ENCODE data around the gene OR2F2.

The OR2F2 gene, protein sequence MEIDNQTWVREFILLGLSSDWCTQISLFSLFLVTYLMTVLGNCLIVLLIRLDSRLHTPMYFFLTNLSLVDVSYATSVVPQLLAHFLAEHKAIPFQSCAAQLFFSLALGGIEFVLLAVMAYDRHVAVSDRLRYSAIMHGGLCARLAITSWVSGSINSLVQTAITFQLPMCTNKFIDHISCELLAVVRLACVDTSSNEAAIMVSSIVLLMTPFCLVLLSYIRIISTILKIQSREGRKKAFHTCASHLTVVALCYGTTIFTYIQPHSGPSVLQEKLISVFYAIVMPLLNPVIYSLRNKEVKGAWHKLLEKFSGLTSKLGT

DNA sequence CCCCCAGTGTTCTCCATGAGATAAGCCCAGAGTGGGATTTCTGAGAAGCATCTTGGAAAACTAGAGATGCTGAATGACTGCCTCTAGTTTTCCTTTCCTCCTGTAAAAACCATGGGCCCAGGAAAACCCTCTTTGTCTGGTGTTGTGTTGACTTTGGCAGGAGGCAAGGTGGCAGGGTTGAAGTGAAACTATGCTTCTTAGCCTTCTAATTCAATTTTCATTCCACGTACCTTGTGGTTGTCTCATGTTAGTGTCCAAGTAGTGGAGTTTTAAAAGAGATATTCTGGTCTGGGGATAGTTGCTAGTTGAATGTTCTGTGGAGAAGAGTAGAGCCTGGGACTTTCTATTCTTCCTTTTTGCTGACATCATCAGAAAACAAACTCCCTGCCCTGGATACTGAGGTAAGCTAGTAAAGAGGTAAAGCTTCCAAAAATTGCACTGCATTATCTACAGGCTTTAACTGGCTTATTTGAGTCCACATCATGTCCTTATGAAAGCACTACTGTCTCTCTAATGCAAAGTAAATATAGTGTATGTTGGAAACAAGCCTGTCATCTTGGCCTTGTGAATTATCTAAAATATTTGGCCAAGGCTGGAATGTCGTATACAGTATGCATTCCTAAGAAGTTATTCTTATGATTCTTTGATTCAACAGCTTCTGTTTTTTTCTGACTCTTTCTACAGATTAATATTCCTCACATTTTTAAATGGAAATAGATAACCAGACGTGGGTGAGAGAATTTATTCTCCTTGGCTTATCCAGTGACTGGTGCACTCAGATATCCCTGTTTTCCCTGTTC, at the start of gene OR2F2:
Gene OR2F2, plus strand, starts transcription at position 708 of the 800 bp plus-strand sequence. Its CDS starts 0 bp downstream, at position 708.
- DNase-seq = no peak

DNA sequence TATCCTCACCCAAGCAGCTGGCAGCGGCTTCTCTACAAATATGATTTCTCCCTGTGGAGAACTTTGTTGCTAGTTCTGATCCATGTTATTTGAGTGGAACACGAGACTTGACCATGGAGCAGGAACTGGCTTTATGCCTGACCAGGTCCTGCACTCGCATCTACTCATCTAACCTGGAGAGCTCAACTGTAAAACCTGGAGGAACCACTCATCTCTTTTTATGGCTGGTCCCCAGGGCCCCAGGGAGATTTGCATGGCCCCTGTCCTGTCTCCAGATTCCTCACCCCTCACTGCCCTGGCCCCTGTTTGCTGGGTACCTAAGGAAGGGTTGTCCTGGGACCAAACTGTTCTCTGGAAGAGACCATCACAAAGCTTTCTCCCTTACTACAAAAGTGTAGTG, 49.1 kb upstream of the OR2F2 start:
- no peak for DNase-seq

DNA sequence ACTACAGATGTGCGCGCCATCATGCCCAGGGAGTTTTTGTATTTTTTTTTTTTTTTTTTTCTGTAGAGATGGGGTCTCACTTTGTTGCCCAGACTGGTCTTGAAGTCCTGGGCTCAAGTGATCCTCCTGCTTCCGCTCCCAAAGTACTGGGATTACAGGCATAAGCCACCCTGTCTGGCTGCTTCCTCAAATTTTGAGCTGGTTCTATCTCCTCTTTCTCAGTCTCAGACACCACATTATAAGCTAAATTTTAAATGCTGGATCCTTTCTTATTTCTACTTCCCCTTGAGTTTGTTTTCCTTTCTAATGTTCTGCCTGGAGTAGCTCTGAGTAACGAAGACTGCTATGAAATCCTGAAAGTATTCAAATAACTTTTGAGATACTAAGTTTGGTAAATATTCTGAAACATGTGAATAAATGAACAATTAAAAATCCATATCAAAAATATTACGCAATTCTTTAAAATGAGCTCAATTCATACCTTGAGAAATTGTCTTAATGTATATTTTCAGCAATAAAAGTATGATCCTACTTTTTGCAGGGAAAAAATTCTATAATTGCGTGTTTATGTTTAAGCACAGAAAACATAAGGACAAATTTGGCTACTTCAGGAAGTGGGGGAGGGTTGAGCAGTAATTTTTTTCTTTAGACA, 48.1 kb upstream of the OR2F2 start:
- no peak for DNase-seq

DNA sequence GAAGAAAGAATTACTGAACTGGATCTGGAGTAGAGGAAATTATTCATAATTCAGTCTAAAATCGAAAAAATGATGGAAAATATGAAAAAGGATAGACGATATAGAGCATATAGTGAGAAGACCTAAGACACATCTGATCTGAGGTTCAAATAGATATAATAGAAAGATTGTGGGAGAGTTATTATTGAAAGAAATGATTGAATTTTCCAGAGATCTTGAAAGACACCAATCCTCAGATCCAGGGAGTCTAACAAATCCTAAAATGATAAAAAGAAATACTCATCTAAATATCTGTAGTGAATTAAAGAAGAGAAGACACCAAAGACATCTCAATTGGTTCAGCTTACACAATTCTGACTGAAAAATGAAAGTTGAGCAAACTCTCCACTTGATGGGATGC, 46.0 kb upstream of the OR2F2 start:
- no peak for DNase-seq

DNA sequence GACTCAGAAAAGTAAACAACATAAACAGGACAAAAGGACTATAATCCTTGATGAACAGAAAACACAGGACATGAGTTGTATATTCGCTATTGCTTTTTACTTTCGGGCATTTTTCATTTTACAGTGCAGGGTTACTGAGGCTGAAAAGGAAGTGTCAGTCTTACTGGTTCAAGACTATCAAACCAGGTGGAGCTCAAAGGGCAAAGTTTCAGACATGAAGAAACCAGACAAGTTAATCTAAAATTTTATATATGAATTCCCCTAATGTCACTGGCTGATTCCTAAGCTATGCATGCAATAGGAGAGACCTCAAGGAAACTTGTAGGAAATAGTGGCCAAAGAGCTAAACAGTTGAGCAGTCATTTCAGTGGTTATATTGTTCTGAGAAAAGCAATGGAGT, 44.5 kb upstream of the OR2F2 start:
- no peak for DNase-seq

DNA sequence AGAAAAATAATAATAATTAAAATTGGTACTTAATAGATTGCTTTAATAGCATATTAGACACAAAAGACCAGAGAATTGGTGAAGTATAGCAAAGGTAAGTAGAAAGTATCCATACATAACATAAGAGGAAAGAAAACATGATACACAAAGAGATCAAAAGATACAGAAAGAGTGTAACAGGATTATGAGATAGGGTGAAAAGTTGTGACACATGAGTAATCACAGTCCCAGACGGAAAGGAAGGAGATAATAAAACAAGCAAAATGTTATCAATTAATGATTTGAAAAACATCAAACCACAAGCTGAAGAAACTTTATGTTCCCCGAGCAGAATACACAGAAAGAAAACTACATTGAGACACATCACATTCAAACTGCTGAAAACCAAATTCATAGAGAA, 43.6 kb upstream of the OR2F2 start:
- DNase-seq = no peak

DNA sequence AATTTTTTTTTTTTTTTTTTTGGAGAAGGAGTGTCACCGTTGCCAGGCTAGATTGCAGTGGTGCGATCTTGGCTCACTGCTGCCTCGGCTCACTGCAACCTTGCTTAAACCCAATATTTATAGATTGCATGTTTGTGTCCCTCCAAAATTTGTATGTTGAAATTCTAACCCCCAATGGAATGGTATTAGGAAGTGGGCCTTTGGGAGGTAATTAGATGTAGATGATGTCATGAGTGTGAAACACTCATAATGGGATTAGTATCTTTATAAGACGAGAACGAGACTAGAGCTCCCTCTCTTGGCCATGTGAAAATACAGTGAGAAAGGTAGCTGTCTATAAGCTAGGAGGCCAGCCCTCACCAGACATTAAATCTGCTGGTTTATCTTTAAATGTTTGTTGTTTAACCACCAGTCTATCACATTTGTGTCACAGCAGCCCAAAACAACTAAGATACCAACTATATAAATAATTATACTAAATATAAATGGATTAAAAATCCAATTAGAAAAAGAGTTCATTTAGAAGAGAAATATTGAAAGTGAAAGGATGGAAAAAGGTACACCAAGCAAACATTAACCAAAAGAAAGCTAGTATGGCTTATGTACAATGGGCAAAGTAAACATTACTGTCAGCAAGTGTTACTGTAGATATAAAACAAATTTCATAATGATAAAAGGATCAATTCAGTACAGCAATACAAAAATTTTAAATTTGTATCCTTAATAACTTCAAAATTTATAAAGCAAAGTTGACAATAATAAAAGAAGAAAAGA, 42.3 kb upstream of the OR2F2 start:
- peak; percentile 70 for DNase-seq

DNA sequence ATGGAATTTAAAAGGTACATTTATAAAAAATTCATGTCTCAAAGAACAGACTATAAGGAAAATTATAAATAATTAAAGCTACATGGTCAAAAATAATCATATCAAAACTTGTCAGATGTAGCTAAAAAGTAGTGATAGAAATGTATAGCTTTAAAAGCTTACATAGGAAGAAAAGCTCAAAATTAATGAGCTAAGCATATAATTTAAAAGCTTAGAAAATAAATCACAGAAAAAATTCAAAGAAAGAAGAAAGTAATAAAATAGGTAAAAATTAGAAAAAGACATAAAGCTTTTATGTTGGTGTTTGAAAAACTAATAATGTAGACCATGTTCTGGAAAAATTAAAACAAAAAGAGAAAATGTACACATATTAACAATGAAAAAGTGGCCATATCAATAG, 38.4 kb upstream of the OR2F2 start:
- no peak for DNase-seq

DNA sequence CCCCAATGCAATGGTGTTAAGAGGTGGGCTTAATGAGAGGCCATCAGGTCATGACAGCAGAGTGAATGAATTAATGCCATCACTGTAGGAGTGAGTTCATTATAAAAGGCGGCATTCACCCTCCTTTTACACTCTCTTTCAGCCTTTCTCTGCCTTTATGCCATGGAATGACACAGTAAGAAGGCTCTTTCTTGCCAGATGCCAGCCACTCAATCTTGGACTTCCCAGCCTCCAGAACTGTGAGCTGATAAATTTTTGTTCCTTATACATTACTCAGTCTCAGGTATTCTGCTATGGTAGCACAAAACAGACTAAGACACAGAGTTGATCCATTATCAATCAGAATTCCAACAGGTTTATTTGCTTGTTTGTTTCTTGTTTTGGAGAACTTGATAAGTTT, 36.2 kb upstream of the OR2F2 start:
- DNase-seq = no peak

DNA sequence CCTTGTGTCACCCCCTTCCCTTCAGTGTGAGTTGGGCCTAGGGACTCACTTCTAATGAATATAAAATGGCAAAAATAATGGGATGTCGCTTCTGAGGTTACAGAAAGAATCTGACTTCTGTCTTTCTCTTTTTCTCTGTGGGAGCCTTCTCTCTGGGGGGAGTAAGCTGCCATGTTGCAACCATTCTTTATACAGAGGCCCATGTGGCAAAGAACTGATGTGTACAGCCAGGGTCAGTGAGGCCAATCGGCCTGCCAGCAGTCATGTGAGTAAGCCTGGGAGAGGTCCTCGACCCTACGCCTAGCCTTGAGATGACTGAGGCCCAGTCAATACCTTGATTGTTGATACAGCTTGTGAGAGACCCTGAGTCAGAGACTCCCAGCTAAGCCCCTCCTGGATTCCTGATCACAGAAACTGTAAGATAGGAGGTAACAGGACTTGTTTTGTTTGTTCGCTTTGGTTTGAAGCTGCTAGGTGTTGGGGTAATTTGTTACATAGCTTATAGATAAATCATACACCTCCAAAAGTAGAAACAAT, 34.7 kb upstream of the OR2F2 start:
- no peak for DNase-seq

DNA sequence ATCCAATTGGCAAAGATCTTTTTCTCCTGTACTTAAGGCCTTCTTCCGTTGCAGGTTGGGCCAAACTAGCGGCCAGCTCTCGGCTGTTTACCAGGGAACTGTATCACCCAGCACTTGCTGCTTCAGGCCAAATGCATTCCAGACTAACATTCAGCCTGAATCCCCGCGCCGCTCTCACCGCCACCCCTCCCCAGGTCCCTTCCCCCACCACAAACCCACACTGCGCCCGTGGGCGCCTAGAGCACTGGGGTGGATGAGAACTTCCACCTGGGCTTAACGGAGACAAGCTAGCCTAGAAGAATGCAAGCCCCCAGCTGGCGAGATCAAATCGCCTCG, 33.7 kb upstream of the OR2F2 start:
- DNase-seq = no peak

DNA sequence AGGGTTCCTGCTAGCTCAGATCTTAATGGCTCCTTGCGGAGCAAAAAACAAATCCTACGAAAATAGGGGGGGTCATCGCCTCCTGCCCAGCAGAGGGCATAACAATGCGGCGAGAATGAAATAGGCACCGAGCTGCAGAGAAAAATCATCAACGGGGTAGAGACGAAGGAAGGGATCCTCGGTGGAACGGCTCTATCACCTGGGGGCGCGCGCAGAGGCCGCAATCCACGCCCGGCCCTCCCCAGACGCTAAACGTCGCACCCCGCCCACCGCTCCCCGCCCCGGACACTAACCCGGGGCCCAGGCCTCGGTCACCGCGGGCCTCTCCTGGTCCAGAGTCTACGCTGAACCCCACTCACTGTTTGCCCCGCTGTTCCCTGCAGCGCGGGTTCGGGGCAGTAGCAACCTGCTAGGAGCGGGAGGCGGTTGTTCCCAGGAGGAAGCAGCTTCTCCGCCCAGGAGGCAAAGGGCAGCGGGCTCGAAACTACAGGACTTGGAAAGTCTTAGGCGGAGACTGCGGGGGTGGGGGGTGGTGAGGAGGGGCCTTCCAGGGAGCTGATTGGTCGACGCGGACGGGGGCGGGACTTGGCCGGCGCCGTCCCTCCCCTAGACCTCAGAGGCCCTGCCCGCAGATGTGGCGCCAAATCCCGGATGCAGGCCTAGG, 33.2 kb upstream of the OR2F2 start, which contains the start of gene TCAF1:
Gene TCAF1, minus strand, starts transcription at position 509 of the 664 bp plus-strand sequence. CDS start 25,568 bp downstream, outside the sequence.
- peak; percentile 98 for DNase-seq

DNA sequence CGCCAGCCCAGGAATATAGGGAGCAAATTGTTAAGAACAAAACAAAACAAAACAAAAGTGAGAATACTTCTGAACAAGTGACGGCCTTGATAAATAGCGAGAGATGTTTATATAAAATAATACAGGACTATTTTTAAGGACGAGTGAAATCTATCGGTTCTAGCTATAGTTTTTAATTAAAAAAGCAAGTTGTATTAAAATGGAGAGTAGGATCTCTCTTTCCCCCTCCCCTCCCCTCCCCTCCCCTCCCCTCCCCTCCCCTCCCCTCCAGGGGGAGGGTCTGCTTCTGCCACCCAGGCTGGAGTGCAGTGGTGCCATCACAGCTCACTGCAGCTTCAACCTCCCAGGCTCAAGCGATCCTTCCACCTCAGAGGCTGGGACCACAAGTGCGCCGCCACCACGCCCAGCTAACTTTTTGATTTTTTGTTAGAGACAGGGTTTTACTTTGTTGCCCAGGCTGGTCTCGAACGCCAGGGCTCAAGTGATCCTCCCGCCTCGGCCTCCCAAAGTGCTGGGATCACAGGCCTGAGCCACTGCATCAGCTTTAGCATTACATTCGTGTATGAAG, 32.6 kb upstream of the OR2F2 start:
- no peak for DNase-seq

DNA sequence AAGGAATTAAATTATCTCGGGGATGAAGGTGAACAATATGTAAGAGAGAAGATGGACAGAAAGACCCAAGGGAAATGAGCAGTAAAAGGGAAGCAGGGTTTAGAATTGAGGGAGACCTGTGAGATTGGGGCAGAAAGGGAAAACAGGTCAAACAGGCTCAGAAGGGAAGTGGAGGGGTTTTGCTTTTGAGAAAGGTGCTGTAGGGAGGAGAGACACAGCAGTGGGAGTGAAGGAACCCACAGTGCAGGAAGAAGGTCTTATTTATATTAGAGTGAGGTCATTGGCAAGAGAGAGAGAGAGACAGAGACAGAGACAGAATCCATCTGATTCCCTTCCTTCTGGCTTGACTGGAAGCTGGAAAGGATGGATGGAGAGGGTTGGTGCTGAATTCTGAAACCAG, 29.5 kb upstream of the OR2F2 start:
- DNase-seq = no peak

DNA sequence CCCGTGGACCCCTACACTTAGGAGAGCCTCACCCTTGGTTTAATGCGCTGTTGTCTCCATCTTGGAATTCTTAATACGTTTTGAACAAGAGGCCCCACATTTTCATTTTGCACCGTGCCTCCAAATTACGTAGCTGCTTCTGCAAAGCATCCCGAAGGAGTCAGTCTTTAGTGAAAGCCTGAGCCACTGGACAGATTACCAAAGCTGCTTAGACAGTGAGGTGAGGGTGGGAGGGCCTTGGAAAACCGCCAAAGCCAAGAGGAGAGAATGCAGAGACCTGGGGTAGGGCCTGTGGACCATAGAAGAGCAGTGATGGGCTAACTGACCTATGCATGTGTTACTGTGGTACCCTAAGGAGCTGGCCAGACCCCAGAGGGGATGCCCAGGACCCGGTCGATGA, 28.9 kb upstream of the OR2F2 start:
- peak; percentile 18 for DNase-seq

DNA sequence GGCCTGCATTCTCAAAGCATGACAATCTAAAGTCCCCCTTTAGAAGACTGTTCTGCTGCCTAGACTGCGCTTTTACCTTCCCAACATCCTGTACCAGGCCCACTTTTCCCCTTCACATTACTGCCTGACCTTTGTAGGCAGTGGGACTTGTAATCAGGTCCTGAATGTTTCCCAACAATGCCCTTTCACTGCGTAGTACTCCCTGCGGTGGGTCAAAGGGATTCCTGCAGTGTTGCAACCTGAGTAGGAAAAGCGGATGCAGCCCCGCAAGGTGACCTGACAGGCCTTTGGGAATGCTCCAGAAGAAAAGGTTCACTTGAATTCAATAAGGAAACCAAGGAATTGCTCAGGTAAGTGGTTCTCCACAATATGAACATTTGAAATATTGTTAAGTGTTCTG, 28.1 kb upstream of the OR2F2 start:
- DNase-seq = no peak

DNA sequence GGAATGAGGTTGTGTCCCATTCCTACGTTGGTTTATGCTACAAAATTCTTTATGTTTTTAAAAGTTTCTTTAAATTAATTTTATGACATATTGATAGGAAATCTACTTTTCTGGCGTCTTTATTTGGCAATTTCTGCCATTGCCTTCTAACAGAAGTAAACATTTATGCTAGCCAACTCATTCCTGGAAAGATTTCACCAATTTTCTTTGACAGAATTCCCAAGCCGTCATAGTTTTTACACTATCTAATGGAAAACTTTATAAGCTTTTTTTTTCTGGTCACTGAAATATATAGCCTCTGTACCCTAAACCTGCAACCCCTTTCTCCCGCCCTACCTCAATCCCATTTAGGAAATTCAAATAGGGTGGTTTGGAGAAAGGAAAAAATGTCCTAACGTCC, 26.9 kb upstream of the OR2F2 start:
- DNase-seq = no peak

DNA sequence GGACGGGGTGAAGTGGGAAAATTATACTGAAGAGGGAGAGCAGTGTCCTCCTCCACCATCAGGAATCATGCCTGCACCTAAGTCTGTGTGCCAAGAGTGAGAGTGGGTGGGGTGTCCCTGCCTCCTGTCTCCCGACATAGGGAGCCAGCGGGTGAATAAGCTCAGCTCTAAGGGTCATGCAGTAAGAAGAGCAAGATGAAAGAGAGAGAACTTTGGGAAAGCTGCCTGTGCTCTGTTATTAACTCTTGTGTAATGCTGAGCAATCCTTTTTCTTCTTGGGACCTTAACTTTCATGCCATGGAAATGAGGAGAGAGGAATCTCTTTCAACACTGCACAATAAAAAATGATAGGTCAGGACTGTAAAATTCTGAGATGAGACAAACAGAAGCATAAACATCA, 25.2 kb upstream of the OR2F2 start:
- no peak for DNase-seq

DNA sequence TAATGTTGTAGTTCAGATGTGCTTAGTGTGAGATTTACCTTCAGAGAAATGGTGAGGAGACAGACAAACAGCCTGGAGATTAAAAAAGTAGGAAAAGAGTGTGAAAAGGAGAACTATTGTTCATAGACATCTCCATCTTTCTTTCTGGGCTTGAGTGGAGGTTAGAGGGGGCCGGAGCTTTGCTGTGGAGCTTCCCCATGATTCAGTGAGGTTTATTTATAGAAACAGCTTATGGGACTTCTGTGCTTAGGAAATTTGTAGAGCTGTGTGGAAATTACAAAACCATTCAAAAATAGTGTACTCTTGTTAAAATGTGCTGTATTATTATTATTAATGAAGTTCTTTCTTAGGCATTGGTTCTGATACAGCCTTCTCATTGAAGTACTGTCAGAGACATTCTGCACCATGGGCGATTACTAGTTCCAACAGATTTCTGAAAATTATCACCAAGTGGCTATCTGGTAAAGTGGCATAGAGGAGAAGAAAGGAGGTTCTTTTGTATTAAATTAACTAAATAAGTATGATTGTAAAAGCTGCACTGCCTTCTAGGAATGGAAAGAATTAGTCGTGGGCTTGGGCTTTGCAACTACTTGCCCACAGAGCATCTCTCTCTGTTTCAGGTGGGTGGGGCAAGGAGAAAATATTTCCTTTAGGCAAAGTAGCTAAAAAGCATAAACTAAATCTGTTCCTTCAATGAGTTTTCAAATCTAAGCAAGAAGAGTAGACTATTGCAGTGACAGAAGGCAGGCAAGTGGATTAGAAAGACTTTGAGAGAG, 24.4 kb upstream of the OR2F2 start:
- DNase-seq = no peak

DNA sequence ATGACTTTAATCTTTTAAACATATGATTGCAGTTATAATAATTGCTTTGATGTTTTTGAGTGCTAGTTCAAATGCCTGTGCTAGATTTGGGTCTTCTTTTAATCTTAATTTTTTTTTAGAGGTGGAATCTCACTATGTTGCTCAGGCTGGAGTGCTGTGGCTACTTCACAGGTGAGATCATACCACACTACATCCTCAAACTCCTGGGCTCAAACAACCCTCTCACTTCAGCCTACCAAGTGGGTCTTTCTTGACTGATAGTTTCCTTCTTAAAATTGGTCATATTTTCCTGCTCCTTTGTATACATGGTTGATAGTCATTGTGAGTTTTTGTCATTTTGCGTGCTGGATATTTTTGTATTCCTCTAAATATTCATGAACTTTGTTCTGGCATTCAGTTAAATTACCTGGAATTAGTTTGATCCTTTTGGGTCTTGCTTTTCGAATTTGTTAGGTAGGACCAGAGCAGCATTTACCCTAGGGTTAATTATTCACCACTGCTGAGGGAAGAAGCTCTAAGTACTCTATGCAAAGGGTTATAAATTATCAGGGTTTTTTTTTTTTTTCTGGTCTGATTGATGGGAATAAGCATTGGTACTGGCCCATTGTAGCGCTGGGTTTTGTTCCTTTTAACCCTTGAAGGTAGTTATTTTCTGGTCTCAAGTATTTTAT, 21.0 kb upstream of the OR2F2 start:
- no peak for DNase-seq

Measured in NCI-H69 (cell line).